ENCODE measurements around the gene SRP14.

GRCh38 chr15:40054605-40054854 lies 15.5 kb upstream of the SRP14 start:
- no peak for TF ChIP-seq CTCF (IDR thresholded peaks at IDR 0.05; ENCODE audit: insufficient read depth, low read length)
- no peak for TF ChIP-seq REST (IDR thresholded peaks at IDR 0.05; ENCODE audit: insufficient replicate concordance, low read depth)
- TF ChIP-seq POLR2AphosphoS5 (IDR thresholded peaks at IDR 0.05; ENCODE audit: low read depth) = no peak
